ENCODE results near the gene LSM14B.
"Not testable (repeated sequence)": the region's sequence is repeated elsewhere in the genome, so short reads cannot be mapped to it uniquely, and the experiment has no call there.

The LSM14B gene
- long read RNA-seq, donor 1, partial matches to known transcripts = 5 of 7 reads
- long read RNA-seq, donor 1, other reads (novel, unspliced or antisense) = 0 of 7 reads
- long read RNA-seq, donor 2, partial matches to known transcripts = 0 of 2 reads
- long read RNA-seq, donor 2, other reads (novel, unspliced or antisense) = 0 of 2 reads
- long read RNA-seq, donor 3, partial matches to known transcripts = 0 of 3 reads
- long read RNA-seq, donor 3, other reads (novel, unspliced or antisense) = 0 of 3 reads
- long read RNA-seq, donor 4, partial matches to known transcripts = 11 of 19 reads
- long read RNA-seq, donor 4, other reads (novel, unspliced or antisense) = 5 of 19 reads
- long read RNA-seq, donor 5, partial matches to known transcripts = 0 of 3 reads
- long read RNA-seq, donor 5, other reads (novel, unspliced or antisense) = 0 of 3 reads
- long read RNA-seq, donor 6, partial matches to known transcripts = 5 of 7 reads
- long read RNA-seq, donor 6, other reads (novel, unspliced or antisense) = 0 of 7 reads
- long read RNA-seq, donor 7, partial matches to known transcripts = 41 of 49 reads
- long read RNA-seq, donor 7, other reads (novel, unspliced or antisense) = 6 of 49 reads
- long read RNA-seq, donor 8, partial matches to known transcripts = 32 of 34 reads
- long read RNA-seq, donor 8, other reads (novel, unspliced or antisense) = 0 of 34 reads

DNA sequence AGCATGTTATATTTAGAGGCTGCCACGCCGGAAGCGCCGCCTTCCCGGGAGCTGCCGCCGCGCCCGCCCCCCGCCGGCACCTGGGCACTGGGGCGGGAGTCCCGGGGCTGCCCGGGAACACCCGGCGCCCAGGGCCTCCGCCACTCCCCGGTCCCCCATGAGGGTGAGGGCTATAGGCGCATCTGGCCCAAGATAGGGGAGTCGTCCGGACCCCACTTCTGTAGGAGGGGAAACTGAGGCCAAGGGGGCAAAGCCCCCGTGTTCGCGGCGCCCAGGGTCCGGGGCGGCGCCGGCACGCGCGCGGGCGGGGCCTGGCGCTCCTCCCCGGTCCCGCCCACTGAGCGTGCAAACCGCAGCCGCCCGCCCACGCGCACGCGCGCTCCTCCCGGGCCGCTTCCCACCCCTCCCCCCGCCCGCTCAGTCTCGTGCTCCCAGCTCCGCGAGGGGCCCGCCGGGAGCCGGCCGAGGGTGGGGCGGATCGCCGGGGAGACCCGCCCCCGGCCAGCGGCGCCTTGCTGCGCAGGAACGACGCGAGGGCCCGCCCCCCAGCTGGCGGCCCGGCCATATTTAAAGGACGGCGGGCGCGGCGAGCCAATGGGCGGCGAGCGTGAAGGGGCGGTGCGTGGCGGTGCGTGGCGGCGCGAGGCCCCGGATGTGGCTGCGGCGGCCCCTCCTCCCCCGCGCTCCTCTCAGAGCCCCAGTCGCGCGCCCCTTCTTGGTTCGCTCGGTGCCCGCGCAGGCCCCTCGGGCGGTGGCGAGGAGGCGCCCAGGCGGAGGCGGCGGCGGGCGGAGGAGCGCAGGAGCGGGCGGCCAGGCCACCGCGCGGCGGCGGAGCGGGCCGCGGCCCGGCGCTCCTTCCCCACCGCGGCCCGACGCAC is at the start of gene LSM14B:
TSS of gene LSM14B (plus strand) at position 700 of the 878 bp plus-strand sequence. CDS start 192 bp downstream, outside the sequence.
- peak; percentile 99 for DNase-seq

DNA sequence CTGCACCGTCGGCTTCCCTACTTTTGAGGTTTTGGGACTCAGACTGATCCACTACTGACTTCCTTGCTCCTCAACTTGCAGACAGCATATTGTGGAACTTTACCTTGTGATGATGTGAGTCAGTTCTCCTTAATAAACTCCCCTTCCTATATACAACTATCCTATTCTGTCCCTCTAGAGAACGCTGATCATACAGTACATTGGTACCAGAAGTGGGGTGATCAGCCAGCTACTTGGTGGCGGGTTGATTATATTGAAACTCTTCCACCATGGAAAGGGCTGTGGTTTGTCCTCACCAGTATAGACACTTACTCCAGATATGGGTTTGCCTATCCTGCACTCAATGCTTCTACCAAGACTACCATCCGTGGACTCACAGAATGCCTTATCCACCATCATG is 49.0 kb upstream of the LSM14B start:
- no peak for DNase-seq

DNA sequence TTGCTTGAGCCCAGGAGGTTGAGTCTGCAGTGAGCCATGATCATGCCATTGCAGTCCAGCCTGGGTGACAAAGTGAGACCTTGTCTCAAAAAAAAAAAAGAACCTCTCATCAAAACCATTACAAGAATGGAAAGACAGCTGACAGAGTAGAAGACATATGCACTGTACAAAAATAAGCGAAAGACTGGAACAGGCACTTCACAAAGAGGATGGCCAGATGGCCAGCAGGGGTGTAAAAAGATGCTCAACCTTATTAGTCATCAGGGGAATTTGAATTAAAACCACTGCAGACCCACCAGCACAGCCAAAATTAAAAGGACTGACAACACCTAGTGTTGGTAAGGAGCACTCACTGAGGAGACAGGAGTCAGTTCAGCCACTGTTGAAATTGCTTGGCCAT is 43.1 kb upstream of the LSM14B start:
- DNase-seq = no peak

DNA sequence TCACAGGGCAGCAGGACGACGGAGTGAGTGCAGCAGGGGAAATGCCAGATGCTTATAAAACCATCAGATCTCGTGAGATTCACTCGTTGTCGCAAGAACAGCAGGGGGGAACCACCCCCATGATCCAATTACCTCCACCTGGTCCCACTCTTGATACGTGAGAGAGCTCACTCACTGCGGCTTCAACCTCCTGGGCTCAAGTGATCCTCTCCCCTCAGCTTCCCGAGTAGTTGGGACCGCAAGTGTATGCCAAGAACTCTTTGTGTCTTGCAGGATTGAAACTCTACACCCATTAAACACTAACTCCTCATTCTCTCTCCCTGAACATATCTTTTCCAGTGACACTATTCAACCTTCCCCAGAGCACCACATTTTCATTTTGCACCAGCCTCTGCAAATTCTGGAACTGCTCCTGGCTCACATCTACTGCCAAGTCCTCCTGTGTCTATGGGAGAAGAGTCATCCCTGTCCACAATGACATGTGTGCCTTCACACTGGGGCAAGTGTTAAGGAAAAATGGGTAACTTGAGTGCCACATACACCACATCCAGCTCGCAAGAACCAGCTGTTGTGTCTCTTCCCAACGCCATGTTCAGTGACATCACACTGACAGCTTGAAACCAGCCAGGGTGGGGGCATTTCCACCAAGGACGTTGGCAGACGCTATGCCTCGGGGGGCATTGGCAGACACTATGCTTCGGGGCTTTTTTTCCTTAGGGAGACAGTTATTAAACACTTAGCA is 41.9 kb upstream of the LSM14B start:
- DNase-seq = no peak

DNA sequence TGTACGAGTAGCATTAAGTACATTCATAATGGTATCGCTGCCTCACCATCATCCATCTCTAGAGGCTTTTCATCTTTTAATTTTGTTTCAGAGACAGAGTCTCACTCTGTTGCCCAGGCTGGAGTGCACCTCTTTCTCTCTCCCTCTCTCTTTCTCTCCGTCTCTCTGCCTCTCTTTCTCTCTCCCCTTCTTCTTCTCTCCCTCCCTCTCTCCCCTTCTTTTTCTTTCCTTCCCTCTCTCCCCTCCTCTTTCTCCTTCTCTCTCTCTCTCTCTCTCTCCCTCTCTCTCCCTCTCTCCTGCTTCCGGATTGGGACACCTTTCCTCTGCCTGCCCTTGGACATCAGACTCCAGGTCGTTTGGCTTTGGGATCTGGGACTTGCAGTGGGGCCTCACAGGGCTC is 39.0 kb upstream of the LSM14B start:
- no peak for DNase-seq

DNA sequence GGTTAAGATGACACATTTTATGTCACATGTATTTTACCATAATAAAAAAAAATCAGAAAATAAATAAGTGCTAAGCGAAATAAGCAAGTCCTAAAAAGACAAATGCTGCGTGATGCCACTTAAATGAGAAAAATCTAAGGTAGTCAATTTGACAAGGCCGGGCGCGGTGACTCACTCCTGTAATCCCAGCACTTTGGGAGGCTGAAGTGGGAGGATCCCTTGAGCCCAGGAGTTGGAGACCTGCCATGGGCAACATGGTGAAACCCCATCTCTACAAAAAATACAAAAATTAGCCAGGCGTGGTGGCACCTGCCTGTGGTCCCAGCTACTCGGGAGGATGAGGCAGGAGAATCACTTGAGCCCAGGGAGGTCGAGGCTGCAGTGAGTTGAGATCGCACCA is 38.1 kb upstream of the LSM14B start:
- not testable (repeated sequence) for DNase-seq

DNA sequence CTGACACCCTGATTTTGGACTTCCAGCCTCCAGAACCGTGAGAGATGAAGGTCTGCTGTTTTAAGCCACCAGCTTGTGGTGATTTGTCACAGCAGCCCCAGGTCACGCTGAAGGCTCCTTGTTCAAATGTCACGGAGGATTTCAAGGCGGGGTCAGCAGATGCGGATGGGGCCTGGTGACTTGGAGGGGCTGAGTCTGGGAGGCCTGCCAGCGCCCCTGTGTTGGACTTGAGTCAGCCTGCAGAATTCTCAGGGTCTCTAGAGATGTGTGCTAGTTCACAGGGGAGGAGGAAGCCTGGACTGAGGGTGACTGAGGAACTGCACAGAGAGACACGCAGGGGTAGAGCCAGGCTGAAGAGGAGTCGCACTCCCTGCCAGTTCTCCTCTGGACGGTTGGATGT is 37.1 kb upstream of the LSM14B start:
- DNase-seq = no peak

DNA sequence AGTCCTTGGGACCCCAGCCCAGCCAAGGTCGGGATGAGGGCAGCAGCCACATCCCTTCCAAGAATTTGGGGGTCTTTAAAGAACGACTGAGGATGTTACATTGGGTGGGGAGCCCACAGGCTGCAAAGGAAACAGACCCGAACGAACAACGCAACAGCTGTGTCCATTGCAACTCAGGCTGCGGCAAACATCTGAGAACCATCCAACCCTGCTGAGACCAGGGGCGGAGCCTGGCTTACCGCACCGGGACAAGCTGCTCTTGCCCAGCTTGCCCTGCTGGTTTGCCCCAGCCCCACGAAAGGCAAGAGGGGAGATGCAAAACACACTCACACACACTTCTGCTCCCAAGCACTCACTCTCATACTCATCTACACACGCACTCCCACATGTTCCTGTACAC is 35.0 kb upstream of the LSM14B start:
- DNase-seq = no peak

DNA sequence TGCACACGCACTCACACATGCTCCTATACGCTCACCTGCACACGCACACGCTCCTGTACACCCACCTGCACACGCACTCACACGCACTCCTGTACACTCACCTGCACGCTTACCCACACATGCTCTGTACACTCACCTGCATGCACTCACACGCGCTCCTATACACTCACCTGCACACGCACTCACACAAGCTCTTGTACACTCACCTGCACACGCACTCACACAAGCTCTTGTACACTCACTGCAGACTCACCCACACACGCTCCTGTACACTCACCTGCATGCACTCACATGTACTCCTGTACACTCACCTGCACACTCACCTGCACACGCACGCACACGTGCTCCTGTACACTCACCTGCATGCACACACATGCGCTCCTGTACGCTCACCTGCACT is 34.6 kb upstream of the LSM14B start:
- DNase-seq = no peak

DNA sequence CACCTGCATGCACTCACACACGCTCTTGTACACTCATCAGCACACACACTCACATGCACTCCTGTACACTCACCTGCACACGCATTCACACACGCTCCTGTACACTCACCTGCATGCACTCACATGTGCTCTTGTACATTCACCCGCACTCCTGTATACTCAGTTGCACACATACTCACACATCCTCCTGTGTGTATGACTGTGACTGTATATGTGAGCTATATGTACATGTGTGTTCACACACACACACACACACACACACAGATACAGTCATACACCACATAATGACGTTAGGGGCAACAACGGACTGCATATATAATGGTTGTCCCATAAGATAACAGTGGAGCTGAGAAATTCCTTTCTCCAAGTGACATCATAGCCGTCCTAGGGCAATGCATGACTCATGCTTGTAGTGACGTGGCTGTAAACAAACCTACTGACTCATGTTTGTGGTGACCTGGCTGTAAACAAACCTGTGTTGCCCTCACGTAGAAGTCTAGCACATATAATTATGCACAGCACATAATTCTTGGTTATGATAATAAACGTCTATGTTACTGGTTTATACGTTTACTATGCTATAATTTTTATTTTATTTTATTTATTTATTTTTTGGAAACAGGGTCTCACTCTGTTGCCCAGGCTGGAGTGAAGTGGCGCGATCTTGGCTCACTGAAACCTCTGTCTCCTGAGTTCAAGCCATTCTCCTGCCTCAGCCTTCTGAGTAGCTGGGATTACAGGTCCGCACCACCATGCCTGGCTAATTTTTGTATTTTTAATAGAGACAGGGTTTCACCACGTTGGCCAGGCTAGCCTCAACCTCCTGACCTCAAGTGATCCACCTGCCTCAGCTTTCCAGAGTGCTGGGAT is 33.8 kb upstream of the LSM14B start:
- no peak for DNase-seq

DNA sequence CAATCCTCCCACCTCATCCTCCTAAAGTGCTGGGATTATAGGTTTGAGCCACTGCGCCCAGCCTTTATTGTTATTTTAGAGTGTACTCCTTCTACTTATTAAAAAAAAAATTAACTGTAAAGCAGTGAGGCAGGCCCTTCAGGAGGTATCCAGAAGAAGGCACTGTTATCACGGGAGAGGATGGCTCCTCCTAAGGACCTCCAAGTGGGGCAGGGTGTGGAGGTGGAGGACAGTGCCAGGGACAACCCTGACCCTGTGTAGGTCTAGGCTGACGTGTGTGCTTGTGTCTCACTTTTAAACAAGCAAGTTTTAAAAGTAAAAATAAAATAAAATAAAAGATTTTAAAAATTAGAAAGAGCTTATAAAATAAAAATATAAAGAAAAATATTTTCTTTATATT is 32.9 kb upstream of the LSM14B start:
- no peak for DNase-seq

DNA sequence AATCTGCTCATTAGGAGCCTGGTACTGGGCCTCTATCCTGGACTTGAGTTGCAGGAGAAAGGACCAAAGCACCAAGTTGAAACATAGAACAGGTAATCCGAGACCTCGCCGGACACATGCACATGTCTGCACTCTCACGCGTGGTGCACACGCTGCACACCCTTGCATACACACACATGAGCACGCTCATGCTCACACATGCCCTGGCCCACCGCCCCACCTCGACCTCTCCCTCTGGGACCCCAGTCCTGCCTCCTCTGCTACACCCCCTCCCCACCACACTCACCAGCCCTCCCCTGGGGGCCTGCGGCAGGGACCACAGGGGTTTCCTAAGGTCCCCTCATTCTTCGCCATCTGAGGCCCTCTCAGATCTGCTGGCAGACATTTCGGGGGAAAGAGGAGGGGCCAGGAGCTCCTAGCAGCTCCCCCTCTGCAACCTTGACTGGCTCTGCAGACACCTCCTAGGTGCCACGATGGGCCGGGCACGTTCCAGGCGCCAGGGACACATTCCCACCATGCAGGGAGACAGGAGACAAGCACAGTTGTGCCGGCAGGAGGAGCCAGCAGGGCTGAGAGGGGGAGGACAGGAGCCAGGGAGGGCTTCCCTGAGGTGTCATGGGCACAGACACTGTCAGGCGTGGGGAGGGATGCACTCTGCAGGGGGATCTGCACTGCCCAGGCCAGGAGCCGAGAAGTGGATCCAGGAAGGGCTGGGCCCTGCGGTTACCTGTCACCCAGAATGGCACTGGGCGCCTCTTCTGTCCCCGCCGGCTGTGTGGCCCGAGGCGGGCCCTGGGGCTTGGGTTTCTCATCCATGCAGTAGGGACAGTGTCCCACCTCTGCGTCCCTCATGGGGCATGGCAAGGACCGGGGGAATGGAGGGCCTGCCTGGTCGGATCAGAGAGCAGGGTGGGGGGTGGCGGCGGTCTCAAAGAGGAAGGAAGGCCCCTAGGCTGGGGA is 25.6 kb upstream of the LSM14B start:
- no peak for DNase-seq

DNA sequence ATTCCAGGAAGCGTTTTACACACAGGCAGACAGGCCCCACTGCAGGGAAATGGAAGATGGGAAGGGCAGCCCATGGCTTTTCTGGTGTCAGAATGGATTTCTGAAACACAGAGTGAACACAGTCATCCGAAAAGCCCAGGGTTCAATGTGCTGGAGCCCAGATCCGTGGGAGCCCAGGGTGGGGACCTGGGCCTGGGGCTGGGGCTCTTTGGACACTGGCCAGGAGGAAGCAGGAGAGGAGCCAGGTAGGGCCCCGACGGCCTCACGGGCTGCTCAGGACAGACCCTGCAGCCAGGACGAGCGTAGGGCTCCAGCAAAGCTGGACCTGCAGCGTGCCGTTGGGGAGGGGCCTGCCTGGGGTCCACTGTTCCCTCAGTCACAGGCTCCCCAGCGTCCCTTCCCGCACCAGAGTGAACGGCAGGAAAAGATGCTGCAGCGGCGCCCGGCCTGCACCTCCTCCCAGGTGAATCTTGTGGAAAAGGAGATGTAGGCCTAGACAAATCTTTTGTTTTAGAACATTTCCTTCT is 24.3 kb upstream of the LSM14B start:
- no peak for DNase-seq

DNA sequence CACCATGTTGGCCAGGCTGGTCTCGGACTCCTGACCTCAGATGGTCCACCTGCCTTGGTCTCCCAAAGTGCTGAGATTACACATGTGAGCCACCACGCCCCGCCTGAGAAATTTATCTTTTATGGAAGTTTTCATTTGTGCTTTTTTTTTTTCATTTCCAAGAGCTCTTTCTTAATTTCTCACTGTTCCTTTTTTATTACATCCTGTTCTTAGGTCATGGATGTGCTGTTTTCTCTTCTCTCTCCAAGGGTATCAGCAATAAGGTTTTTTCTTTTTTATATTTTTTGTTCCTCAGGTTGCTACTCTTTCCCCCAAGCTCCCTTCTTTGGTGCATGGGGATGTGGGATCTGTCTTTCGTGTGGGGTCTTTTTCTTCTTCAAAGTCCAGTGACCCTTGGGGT is 21.2 kb upstream of the LSM14B start:
- DNase-seq = no peak

DNA sequence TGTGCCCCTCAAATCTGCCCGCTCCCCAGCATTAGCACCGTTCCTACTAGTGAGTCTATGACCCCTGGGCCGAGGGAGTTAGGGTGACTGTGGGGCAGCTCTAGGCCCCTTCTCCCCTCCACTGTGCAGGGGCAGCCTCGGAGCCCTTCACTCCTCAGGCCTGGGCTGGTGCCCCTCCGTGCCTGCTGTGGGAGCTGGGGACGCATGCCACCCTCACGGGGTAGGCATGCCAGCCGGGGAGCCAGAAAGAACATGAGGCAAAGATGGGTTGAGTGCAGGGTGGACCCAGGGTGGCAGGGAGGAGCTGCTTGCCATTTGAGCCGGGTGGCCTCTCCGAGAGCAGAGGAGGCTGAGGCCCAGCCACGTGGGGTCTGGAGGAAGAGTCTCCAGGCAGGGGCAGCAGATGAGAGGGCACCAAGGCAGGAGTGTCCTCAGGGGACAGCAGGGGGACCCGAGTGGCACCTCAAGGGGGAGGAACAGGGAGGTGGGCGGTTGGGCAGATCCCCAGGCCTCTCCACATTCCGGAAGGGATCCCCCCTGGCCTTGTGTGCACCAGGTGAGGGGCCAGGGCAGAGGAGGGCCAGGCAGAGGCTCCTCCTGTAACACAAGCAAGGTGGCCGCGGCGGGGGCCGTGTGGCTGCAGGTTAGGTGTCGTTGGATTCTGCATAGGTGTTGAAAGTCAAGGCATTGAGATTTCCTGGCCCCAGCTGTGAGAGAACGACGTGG is 18.6 kb upstream of the LSM14B start:
- DNase-seq = no peak

DNA sequence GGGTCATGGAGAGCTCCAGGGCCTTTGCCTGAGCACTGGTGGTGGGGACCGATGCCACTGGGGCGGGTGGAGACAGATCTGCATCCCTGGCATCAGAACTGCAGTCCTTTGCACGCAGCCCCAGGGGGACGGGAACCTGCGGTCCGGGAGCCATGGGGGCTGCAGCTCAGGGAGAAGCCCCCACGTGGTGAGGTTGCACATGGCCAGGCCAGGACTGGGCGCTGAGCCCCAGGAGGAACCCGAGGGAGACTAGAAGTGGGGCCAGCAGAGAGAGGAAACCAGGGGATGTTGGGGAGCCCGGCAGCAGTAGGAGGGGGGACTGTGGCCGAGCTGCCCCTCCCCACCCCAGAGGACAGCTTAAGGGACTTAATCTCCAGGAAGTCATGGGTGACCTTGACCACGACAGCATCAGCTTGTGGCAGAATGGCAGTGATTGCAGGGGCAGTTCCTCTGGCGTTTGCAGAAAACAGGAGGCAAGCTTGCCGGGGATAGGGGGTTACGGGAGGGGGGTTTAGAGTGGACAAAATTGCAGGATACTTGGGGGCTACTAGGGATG is 18.0 kb upstream of the LSM14B start:
- DNase-seq = no peak

DNA sequence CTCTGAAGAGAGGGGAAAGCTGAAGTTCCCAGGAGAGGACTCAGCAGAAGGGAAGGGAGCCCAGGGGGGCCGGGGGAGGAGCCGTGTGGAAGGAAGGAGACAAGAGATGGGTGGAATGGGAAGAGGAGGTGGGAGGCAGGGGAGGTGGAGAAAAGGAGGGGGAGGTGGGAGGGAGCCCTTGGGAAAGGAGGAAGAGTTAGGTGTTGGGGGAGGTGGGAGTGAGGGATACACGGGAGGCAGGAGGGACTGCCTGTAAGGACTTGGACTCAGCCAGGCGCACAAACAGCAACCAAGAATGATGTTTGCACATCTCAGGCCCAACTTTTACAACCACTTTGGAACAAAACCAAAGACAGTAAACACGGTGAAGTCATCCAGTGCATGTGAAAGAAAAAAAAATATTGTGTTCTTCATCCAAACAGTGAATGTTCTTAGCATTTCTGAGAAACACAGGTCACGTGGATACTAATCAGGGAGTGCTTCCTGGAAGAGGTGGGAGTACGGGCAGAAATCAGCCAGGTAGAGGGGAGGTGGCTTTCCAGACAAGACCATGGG is 17.4 kb upstream of the LSM14B start:
- DNase-seq = no peak

DNA sequence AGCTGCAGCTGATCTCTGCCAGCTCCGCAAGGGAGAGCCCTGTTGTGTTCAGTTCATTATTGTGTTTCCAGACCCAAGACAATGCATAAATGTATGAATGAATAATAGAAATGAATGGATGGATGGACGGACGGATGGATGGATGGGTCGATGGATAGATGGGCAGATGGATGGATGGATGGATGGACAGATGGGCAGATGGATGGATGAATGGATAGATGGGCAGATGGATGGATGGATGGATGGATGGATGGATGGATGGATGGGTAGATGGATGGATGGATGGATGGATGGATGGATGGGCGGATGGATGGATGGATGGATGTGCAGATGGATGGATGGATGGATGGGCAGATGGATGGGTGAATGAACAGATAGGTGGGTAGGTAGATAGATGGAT is 16.7 kb upstream of the LSM14B start:
- no peak for DNase-seq

All from right kidney (tissue), 9 donors.